ENCODE measurements around the gene CLN3. TPM values are rescaled to one million over a fixed set of nuclear protein-coding genes. Genes with fewer than 3 reads are reported as not detected.

Gene CLN3
- total RNA-seq (2021; ENCODE audit: unreplicated experiment) (60.9 TPM), Bru-seq, nascent RNA (percentile 48 among the genes with signal in this experiment), BruChase-seq, experiment 1, labeled RNA remaining after a 2-hour chase (percentile 64 among the genes with signal in this experiment), BruChase-seq, experiment 2, labeled RNA remaining after a 6-hour chase (percentile 67 among the genes with signal in this experiment)
- 82.0 TPM for polyA plus RNA-seq (2012; ENCODE audit: insufficient read length)
- long read RNA-seq, transcript CLN3-244 (16 exons, 3,832 nt): major isoform, 30 of 77 reads
- long read RNA-seq, transcript CLN3-205 (15 exons, 1,876 nt): minor isoform, 23 of 77 reads
- long read RNA-seq, partial matches to known transcripts: 9 of 77 reads
- long read RNA-seq, other reads (novel, unspliced or antisense): 7 of 77 reads

GRCh38 chr16:28491970-28492474 is at the start of gene CLN3:
Gene CLN3, minus strand, starts transcription at chr16:28492074. Its CDS starts 315 bp downstream, at chr16:28491759.
- Histone ChIP-seq H3K9me3 (ENCODE audit: control insufficient read depth, insufficient read depth, low read depth, low read length) (no peaks in the 10 kb centered on the region), H3K27me3 (ENCODE audit: control insufficient read depth, insufficient read depth, low read length) (no peaks in the 10 kb centered on the region), H3K27ac (ENCODE audit: low read length) (peak within 1 kb of the TSS; percentile 95), H3K4me3 (ENCODE audit: low read depth in 2 of 2, low read length in 2 of 2) (peak within 1 kb of the TSS; percentile 93 to 97), H3K36me3 (ENCODE audit: control insufficient read depth, insufficient read depth, low read length) (no peaks in the 10 kb centered on the region; the same call in 1 of the 2 replicates), H3K4me1 (ENCODE audit: control insufficient read depth, insufficient read depth, low read length) (peaks cover 4% of the 10 kb centered on the region)
- intact Hi-C loops (cut with micrococcal nuclease; ENCODE audit: unreplicated experiment) (no loop called here), in situ Hi-C loops (cut with HindIII; ENCODE audit: low pct_unique_long_range_greater_than_20kb, low sequenced_read_pairs) (no loop called here)
- BruUV-seq (replicated peaks): no TSS peak
- ChIA-PET POLR2A (interaction anchor here (0.6 kb wide), 1 partner anchor 14 kb away, joined by 8 read pairs; no protein-coding TSS in a partner anchor), CTCF (no interaction called here)
- TF ChIP-seq TCF7L2 (IDR thresholded peaks at IDR 0.05; ENCODE audit: low read depth, low read length): no peak
- TF ChIP-seq SIN3A (IDR thresholded peaks at IDR 0.05; ENCODE audit: borderline replicate concordance, insufficient read depth, low read depth, low read length): peak; percentile 62; the same call in 1 of the 2 replicates
- peak; percentile 63; the same call in 1 of the 2 replicates for TF ChIP-seq POLR2AphosphoS5 (IDR thresholded peaks at IDR 0.05; ENCODE audit: low read depth, low read length)
- ATAC-seq: peak; percentile 97
- DNase-seq (ENCODE audit: low read depth, low spot score): peak; percentile 83

GRCh38 chr16:28540346-28540745 is 48.5 kb upstream of the CLN3 start:
- Histone ChIP-seq H3K27me3 (ENCODE audit: control insufficient read depth, insufficient read depth, low read length) (no peaks in the 10 kb centered on the region), H3K4me1 (ENCODE audit: control insufficient read depth, insufficient read depth, low read length) (peaks cover 17% of the 10 kb centered on the region; the same call in 1 of the 2 replicates), H3K27ac (ENCODE audit: low read length) (peak overlapping the region; percentile 88), H3K9me3 (ENCODE audit: control insufficient read depth, insufficient read depth, low read depth, low read length) (no peaks in the 10 kb centered on the region), H3K4me3 (ENCODE audit: low read depth in 2 of 2, low read length in 2 of 2) (no peak overlapping the region), H3K36me3 (ENCODE audit: control insufficient read depth, insufficient read depth, low read length) (no peaks in the 10 kb centered on the region)
- ATAC-seq (no peak), DNase-seq (ENCODE audit: low read depth, low spot score) (no peak)
- TF ChIP-seq CTCF (IDR thresholded peaks at IDR 0.05) (no peak), TCF7L2 (IDR thresholded peaks at IDR 0.05; ENCODE audit: low read depth, low read length) (no peak), REST (IDR thresholded peaks at IDR 0.05; ENCODE audit: insufficient read depth in 1 of 2, low read depth in 2 of 2, low read length in 1 of 2) (no peak), SIN3A (IDR thresholded peaks at IDR 0.05; ENCODE audit: borderline replicate concordance, insufficient read depth, low read depth, low read length) (no peak), POLR2AphosphoS5 (IDR thresholded peaks at IDR 0.05; ENCODE audit: low read depth, low read length) (no peak)
- in situ Hi-C loops (cut with HindIII; ENCODE audit: low pct_unique_long_range_greater_than_20kb, low sequenced_read_pairs) (no loop called here), intact Hi-C loops (cut with micrococcal nuclease; ENCODE audit: unreplicated experiment) (no loop called here)
- CTCF ChIA-PET: no interaction called here
- POLR2A ChIA-PET: no interaction called here
- BruUV-seq (replicated peaks): no TSS peak

Data from Panc1 (cell line).